LNCAP (cell line): Measurements from ENCODE around the gene SLC6A15.

ENCODE experiments used
- CTCF ChIP-seq: fragments of 450-650 bp; IDR thresholded peaks from 2 replicates; pipeline ENCODE4 v1.5.1; 2017; ENCODE audit warnings: mild to moderate bottlenecking

The SLC6A15 gene

GRCh38 chr12:84929501-84929900 is 16.9 kb upstream of the SLC6A15 start:
- no peak for TF ChIP-seq CTCF

- TF ChIP-seq CTCF, result no peak
Observed at GRCh38 chr12:84924981-84925380, 12.4 kb upstream of the SLC6A15 start.

GRCh38 chr12:84922693-84923092 is 10.1 kb upstream of the SLC6A15 start:
- TF ChIP-seq CTCF, result no peak

- no peak for TF ChIP-seq CTCF
Observed at GRCh38 chr12:84920331-84920730, 7.7 kb upstream of the SLC6A15 start.

- no peak for TF ChIP-seq CTCF
Observed at GRCh38 chr12:84919271-84919670, 6.7 kb upstream of the SLC6A15 start.

GRCh38 chr12:84913129-84913515 is 523 bp upstream of the SLC6A15 start:
- no peak for TF ChIP-seq CTCF

- TF ChIP-seq CTCF, result no peak
Observed at GRCh38 chr12:84911271-84912197, 1.1 kb downstream of the SLC6A15 start.
